K562 (cell line): ENCODE measurements around the gene ESPL1. TPM values are rescaled to one million over a fixed set of nuclear protein-coding genes. Genes with fewer than 3 reads are reported as not detected.

Source experiments
- ATF1 ChIP-seq, 2 experiments: fragments of 450-650 bp in 1 of 2; IDR thresholded peaks; 2 replicates each; pipeline ENCODE4 v1.6.1; 2016; ENCODE audit warnings: missing compliant biosample characterization in 1 of 2, missing genetic modification characterization in 1 of 2
- BMI1 ChIP-seq: fragments of 150-350 bp; IDR thresholded peaks from 2 replicates; pipeline ENCODE4 v1.6.1; 2014; ENCODE audit warnings: low read length
- E2F5 ChIP-seq: sonication (generic); formaldehyde crosslinking; IDR thresholded peaks from 2 replicates; pipeline ENCODE4 v1.8.0; 2022; ENCODE audit warnings: mild to moderate bottlenecking, missing genetic modification reagents
- GTF3C2 ChIP-seq: IDR thresholded peaks from 3 replicates; pipeline ENCODE4 v1.6.1; 2011; ENCODE audit warnings: borderline replicate concordance, mild to moderate bottlenecking, moderate library complexity; ENCODE audit not compliant: insufficient read length; ENCODE audit errors: extremely low read depth
- KDM2B ChIP-seq: fragments of 250-450 bp; sonication (Bioruptor Pico); IDR thresholded peaks from 2 replicates; pipeline ENCODE4 v1.8.0; 2021; ENCODE audit warnings: mild to moderate bottlenecking, moderate library complexity
- NUFIP1 ChIP-seq: fragments of 450-650 bp; IDR thresholded peaks from 2 replicates; pipeline ENCODE4 v1.6.1; 2018; ENCODE audit not compliant: partially characterized antibody
- POLR2AphosphoS2 ChIP-seq: IDR thresholded peaks from 2 replicates; pipeline ENCODE4 v1.6.1; 2012; ENCODE audit warnings: low read length, improper control_type of control experiment
- POLR2H ChIP-seq: IDR thresholded peaks from 2 replicates; pipeline ENCODE4 v1.6.1; 2016; ENCODE audit warnings: missing genetic modification characterization, low read depth, mild to moderate bottlenecking, control low read depth, missing compliant biosample characterization, moderate library complexity
- TSC22D4 ChIP-seq: fragments of 450-650 bp; IDR thresholded peaks from 2 replicates; pipeline ENCODE4 v1.6.1; 2016; ENCODE audit warnings: missing genetic modification characterization, missing biosample characterization, control low read depth
- USF2 ChIP-seq: sonication (generic); formaldehyde crosslinking; IDR thresholded peaks from 2 replicates; pipeline ENCODE4 v1.5.0; 2020; ENCODE audit warnings: missing genetic modification reagents
- ZEB2 ChIP-seq: fragments of 450-650 bp; IDR thresholded peaks from 2 replicates; pipeline ENCODE4 v1.6.1; 2016
- ZNF175 ChIP-seq: fragments of 200-800 bp; sonication (Bioruptor generic); IDR thresholded peaks from 2 replicates; pipeline ENCODE4 v1.6.1; 2016; ENCODE audit warnings: low read depth, mild to moderate bottlenecking, missing genetic modification characterization, missing compliant biosample characterization
- ZNF316 ChIP-seq: fragments of 450-650 bp; IDR thresholded peaks from 2 replicates; pipeline ENCODE4 v1.6.1; 2016
- ZNF324 ChIP-seq: fragments of 250-450 bp; sonication (Bioruptor Pico); IDR thresholded peaks from 2 replicates; pipeline ENCODE4 v1.4.0; 2020; ENCODE audit warnings: mild to moderate bottlenecking
- ZNF561 ChIP-seq: fragments of 450-650 bp; formaldehyde crosslinking; conservative IDR thresholded peaks from 2 replicates; pipeline ENCODE4 v1.4.0; 2020; ENCODE audit warnings: mild to moderate bottlenecking, moderate library complexity
- polyA plus RNA-seq, 8 experiments: library from polyadenylated mRNA; depleted of rRNA in 4 of 8; stranded (reverse) in 5 of 8; unstranded in 3 of 8; fragments of >200 nt; fragmentation: Nextera tagmentation in 2 of 8; fragmentation: Illumina TruSeq in 1 of 8; extraction: Ambion mirVana in 2 of 8; extraction: Trizol in 1 of 8; gene quantifications; 2 replicates each; pipeline versions ENCODE4 v1.2.1 to v1.2.3, GENCODE V29; 2011 to 2014; ENCODE audit warnings: inconsistent platforms in 1 of 8, missing spikeins in 1 of 8
- total RNA-seq, 7 experiments: library from RNA; depleted of rRNA in 6 of 7; stranded (reverse); fragments of >200 nt in 6 of 7; fragmentation: Illumina TruSeq in 2 of 7; extraction: Trizol in 2 of 7; gene quantifications; 2 replicates each; pipeline versions ENCODE4 v1.2.1 to v1.2.3, GENCODE V29; 2011 to 2021; ENCODE audit warnings: low replicate concordance in 1 of 7
- TF ChIP-seq, protein P1 (sequence below): fragments of 250-450 bp; sonication (Bioruptor Pico); IDR thresholded peaks from 2 replicates; pipeline ENCODE4 v1.9.0; 2021; ENCODE audit warnings: mild to moderate bottlenecking, inconsistent platforms
- TF ChIP-seq, protein P2 (sequence below): fragments of 250-450 bp; sonication (Bioruptor Pico); IDR thresholded peaks from 2 replicates; pipeline ENCODE4 v1.9.0; 2021; ENCODE audit warnings: mild to moderate bottlenecking
- TF ChIP-seq, protein P3 (sequence below): fragments of 450-650 bp; formaldehyde crosslinking; IDR thresholded peaks from 2 replicates; pipeline ENCODE4 v1.4.0; 2022; ENCODE audit warnings: missing genetic modification characterization

ESPL1 gene
- total and polyA plus RNA-seq, 9 of the 15 experiments (the other 6 are each of a cell fraction or from before 2014, with no cell fraction given): 1.2 to 55.0 (median 18.7) TPM

- TF ChIP-seq USF2 (CRISPR knock-in tag) (no peak), NUFIP1 (no peak), ZNF324 (CRISPR knock-in tag) (no peak), ZEB2 (no peak), BMI1 (peak; percentile 78), GTF3C2 (no peak), ZNF316 (no peak), E2F5 (CRISPR knock-in tag) (no peak), POLR2H (tag) (peak; percentile 75), ZNF561 (no peak), ZNF175 (0 out of 2 replicates have a peak, but pooled peaks have one; percentile 30), ATF1 (CRISPR knock-in tag; IDR thresholded peaks at IDR 0.05) (no peak), ATF1 (tag; IDR thresholded peaks at IDR 0.05) (peak; percentile 74), TSC22D4 (tag) (no peak), POLR2AphosphoS2 (no peak), KDM2B (CRISPR knock-in tag) (no peak)
- TF ChIP-seq, protein P1, sequence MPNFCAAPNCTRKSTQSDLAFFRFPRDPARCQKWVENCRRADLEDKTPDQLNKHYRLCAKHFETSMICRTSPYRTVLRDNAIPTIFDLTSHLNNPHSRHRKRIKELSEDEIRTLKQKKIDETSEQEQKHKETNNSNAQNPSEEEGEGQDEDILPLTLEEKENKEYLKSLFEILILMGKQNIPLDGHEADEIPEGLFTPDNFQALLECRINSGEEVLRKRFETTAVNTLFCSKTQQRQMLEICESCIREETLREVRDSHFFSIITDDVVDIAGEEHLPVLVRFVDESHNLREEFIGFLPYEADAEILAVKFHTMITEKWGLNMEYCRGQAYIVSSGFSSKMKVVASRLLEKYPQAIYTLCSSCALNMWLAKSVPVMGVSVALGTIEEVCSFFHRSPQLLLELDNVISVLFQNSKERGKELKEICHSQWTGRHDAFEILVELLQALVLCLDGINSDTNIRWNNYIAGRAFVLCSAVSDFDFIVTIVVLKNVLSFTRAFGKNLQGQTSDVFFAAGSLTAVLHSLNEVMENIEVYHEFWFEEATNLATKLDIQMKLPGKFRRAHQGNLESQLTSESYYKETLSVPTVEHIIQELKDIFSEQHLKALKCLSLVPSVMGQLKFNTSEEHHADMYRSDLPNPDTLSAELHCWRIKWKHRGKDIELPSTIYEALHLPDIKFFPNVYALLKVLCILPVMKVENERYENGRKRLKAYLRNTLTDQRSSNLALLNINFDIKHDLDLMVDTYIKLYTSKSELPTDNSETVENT: peak; percentile 99
- TF ChIP-seq, protein P2, sequence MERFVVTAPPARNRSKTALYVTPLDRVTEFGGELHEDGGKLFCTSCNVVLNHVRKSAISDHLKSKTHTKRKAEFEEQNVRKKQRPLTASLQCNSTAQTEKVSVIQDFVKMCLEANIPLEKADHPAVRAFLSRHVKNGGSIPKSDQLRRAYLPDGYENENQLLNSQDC: no peak
- TF ChIP-seq, protein P3, sequence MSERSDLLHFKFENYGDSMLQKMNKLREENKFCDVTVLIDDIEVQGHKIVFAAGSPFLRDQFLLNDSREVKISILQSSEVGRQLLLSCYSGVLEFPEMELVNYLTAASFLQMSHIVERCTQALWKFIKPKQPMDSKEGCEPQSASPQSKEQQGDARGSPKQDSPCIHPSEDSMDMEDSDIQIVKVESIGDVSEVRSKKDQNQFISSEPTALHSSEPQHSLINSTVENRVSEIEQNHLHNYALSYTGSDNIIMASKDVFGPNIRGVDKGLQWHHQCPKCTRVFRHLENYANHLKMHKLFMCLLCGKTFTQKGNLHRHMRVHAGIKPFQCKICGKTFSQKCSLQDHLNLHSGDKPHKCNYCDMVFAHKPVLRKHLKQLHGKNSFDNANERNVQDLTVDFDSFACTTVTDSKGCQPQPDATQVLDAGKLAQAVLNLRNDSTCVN: peak; percentile 67; the same call in 1 of the 2 replicates
Observed at GRCh38 chr12:53295070-53295890, 27.2 kb downstream of the ESPL1 start, which contains the start of gene PFDN5 (continued).
